Adrenal gland (tissue), 12 donors: ENCODE data around the gene ATP5F1C. TPM values are rescaled to one million over a fixed set of nuclear protein-coding genes. Genes with fewer than 3 reads are reported as not detected.

Experiments used
- DNase-seq, 7 donors: peaks; one replicate each; pipeline ENCODE4 v3.0.0-alpha.2; 2019 to 2020
- H3K27ac ChIP-seq, 5 donors: fragments of 200-600 bp; sonication (generic) in 4 of 5; 1 replicate in 3 of 5; 2 replicates in 2 of 5; pipeline versions ENCODE4 v1.5.1 to v1.8.0; 2016 to 2020; ENCODE audit warnings: mild to moderate bottlenecking in 1 of 5
- H3K27me3 ChIP-seq: fragments of 200-600 bp; 2 replicates; pipeline ENCODE4 v1.8.0; 2021
- H3K36me3 ChIP-seq, 2 donors: fragments of 200-600 bp; replicated peaks in 1 of 2; 1 replicate in 1 of 2; 2 replicates in 1 of 2; pipeline versions ENCODE4 v1.5.1 to v1.8.0; 2018 to 2022
- H3K4me1 ChIP-seq, 2 donors: fragments of 200-600 bp; replicated peaks in 1 of 2; 1 replicate in 1 of 2; 2 replicates in 1 of 2; pipeline versions ENCODE4 v1.5.1 to v1.8.0; 2018 to 2021
- H3K4me3 ChIP-seq, 4 donors: fragments of 200-600 bp; sonication (generic) in 3 of 4; one replicate each; pipeline ENCODE4 v1.5.1; 2016 to 2018
- H3K9me3 ChIP-seq, 3 donors: fragments of 200-600 bp; sonication (generic) in 1 of 3; replicated peaks in 1 of 3; 1 replicate in 2 of 3; 2 replicates in 1 of 3; pipeline versions ENCODE4 v1.5.1 to v1.8.0; 2016 to 2021
- POLR2A ChIP-seq, 2 donors: fragments of 450-650 bp; IDR thresholded peaks; one replicate each; pipeline ENCODE4 v1.6.1; 2017; ENCODE audit warnings: antibody characterized with exemption in 2 of 2, mild to moderate bottlenecking in 2 of 2, moderate library complexity in 1 of 2
- WGBS, 4 donors: extraction: QIAGEN DNeasy Blood & Tissue Kit in 2 of 4; methylation state at CpG; one replicate each; pipeline versions ENCODE4 v1.1.5 to v1.1.7; 2013 to 2017; 5-methylcytosine and 5-hydroxymethylcytosine counted together
- intact Hi-C, 2 donors: fragments of 100-400 bp; cut with DNase I; formaldehyde crosslinking; loops; one replicate each; pipeline versions ENCODE4 v1.14.1 to v1.15.0; 2022 to 2023
- polyA plus RNA-seq, 3 donors: library from polyadenylated mRNA; stranded (reverse); fragments of 200-250 nt in 2 of 3; fragments of 350-450 nt in 1 of 3; fragmentation: Illumina TruSeq in 1 of 3; extraction: RNeasy Lipid Tissue Mini Kit (QIAGEN cat#74804) in 1 of 3; gene quantifications; one replicate each; pipeline ENCODE4 v1.2.3, GENCODE V29; 2013 to 2014
- total RNA-seq, 9 donors: library from RNA; depleted of rRNA in 4 of 9; stranded (reverse); fragments of >200 nt in 4 of 9; fragments of 120-200 nt in 1 of 9; fragmentation: NEBNext Ultra II Directional in 1 of 9; extraction: Animal tissue kit (Norgen Biotek cat#: 25700) in 1 of 9; gene quantifications; one replicate each; pipeline versions ENCODE4 v1.1.0 to v1.2.4, GENCODE V29; 2013 to 2023
- TF ChIP-seq, protein P1 (sequence below), 6 experiments: fragments of 450-650 bp in 4 of 6; fragments of 200-600 bp in 2 of 6; sonication (generic) in 1 of 6; IDR thresholded peaks; 1 replicate in 5 of 6; 2 replicates in 1 of 6; pipeline versions ENCODE4 v1.5.1 to v1.8.0; 2016 to 2021; ENCODE audit warnings: antibody characterized with exemption in 6 of 6, mild to moderate bottlenecking in 2 of 6, moderate library complexity in 1 of 6
- donor health status: healthy with polysubstance abuse.
- donor health status: Bipolar disorder and iron deficiency.
- donor health status: DM: yes; HTN: yes; CAD: no.
- donor health status: DM: no; HTN: no; CAD: no.
- donor health status: DM: no; HTN: no; CAD: no.
- donor health status: DM: yes; HTN: yes; CAD: no.

The ATP5F1C gene
- total and polyA plus RNA-seq, 12 donors, result 453 to 1,397 (median 555) TPM

GRCh38 chr10:7834262-7834661 is 46.3 kb downstream of the ATP5F1C start:
- intact Hi-C loops, result no loop called here
- 92 to 100% (median 96%) methylated on average over 3 of the region's 3 CpGs for WGBS, 4 donors
- H3K36me3 ChIP-seq, result no peaks in the 10 kb centered on the region
- DNase-seq, result no peak
- TF ChIP-seq, protein P1, sequence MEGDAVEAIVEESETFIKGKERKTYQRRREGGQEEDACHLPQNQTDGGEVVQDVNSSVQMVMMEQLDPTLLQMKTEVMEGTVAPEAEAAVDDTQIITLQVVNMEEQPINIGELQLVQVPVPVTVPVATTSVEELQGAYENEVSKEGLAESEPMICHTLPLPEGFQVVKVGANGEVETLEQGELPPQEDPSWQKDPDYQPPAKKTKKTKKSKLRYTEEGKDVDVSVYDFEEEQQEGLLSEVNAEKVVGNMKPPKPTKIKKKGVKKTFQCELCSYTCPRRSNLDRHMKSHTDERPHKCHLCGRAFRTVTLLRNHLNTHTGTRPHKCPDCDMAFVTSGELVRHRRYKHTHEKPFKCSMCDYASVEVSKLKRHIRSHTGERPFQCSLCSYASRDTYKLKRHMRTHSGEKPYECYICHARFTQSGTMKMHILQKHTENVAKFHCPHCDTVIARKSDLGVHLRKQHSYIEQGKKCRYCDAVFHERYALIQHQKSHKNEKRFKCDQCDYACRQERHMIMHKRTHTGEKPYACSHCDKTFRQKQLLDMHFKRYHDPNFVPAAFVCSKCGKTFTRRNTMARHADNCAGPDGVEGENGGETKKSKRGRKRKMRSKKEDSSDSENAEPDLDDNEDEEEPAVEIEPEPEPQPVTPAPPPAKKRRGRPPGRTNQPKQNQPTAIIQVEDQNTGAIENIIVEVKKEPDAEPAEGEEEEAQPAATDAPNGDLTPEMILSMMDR (IDR thresholded peaks at IDR 0.05), result no peak
- no peak for TF ChIP-seq POLR2A (IDR thresholded peaks at IDR 0.05)
- no peak overlapping the region for H3K4me3 ChIP-seq
- no peaks in the 10 kb centered on the region for H3K9me3 ChIP-seq
- H3K4me1 ChIP-seq, result peaks cover 0 to 1% of the 10 kb centered on the region in 2 donors
- no peaks in the 10 kb centered on the region for H3K27me3 ChIP-seq
- no peak overlapping the region for H3K27ac ChIP-seq

DNA sequence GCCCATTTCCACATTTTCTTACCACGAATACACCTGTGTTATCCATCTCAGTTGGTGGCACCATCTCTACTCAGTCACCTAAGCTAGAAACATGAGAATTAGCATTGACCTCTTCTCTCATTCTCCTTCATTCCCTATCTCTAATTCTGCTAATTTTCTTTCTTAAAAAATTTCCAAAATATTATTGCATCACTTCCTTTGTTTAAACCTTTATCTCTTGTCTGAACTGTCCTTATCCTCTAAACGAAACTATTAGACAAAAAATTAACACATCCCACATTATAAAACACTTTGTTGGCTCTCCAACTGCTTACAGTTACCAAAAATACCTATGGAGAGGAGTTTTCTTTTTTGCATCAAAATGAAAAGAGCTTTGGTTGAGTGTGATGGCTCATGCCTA is 48.6 kb downstream of the ATP5F1C start:
- Histone ChIP-seq H3K27ac (no peak overlapping the region), H3K36me3 (no peaks in the 10 kb centered on the region), H3K27me3 (no peaks in the 10 kb centered on the region), H3K4me1 (peaks cover 0 to 6% of the 10 kb centered on the region in 2 donors), H3K9me3 (no peaks in the 10 kb centered on the region), H3K4me3 (no peak overlapping the region)
- intact Hi-C loops, result no loop called here
- TF ChIP-seq, protein P1 (IDR thresholded peaks at IDR 0.05), result no peak
- TF ChIP-seq POLR2A (IDR thresholded peaks at IDR 0.05), result no peak
- DNase-seq, result no peak
- 76 to 82% (median 80%) methylated on average over 2 of the region's 2 CpGs for WGBS, 4 donors

- no peaks in the 10 kb centered on the region for H3K36me3 ChIP-seq
- H3K9me3 ChIP-seq, result no peaks in the 10 kb centered on the region
- WGBS, 4 donors, result 41 to 55% (median 48%) methylated on average over 1 of the region's 1 CpG
- H3K27me3 ChIP-seq, result no peaks in the 10 kb centered on the region
- intact Hi-C loops, result no loop called here
- no peak overlapping the region for H3K27ac ChIP-seq
- no peak for DNase-seq
- TF ChIP-seq POLR2A (IDR thresholded peaks at IDR 0.05), result no peak
- TF ChIP-seq, protein P1 (IDR thresholded peaks at IDR 0.05), result no peak
- peaks cover 0 to 6% of the 10 kb centered on the region in 2 donors for H3K4me1 ChIP-seq
- no peak overlapping the region for H3K4me3 ChIP-seq
Observed at GRCh38 chr10:7846591-7846990, 58.6 kb downstream of the ATP5F1C start.

- no peak for DNase-seq
- H3K9me3 ChIP-seq, result no peaks in the 10 kb centered on the region
- H3K27ac ChIP-seq, result no peak overlapping the region
- H3K4me3 ChIP-seq, result no peak overlapping the region
- intact Hi-C loops, result no loop called here
- H3K36me3 ChIP-seq, result no peaks in the 10 kb centered on the region
- H3K27me3 ChIP-seq, result no peaks in the 10 kb centered on the region
- no peak for TF ChIP-seq POLR2A (IDR thresholded peaks at IDR 0.05)
- TF ChIP-seq, protein P1 (IDR thresholded peaks at IDR 0.05), result no peak
- peaks cover 0 to 3% of the 10 kb centered on the region in 2 donors for H3K4me1 ChIP-seq
- 81 to 86% (median 83%) methylated on average over 4 of the region's 4 CpGs for WGBS, 4 donors
Observed at GRCh38 chr10:7853226-7853842, 65.4 kb downstream of the ATP5F1C start.
